ENCODE data around the gene CNKSR3. TPM values are rescaled to one million over a fixed set of nuclear protein-coding genes. Genes with fewer than 3 reads are reported as not detected.

Gene CNKSR3
- total RNA-seq, 1 donor from 2014 or later: 11.8 TPM

- Histone ChIP-seq H3K27ac (no peak overlapping the region), H3K27me3 (no peaks in the 10 kb centered on the region), H3K4me1 (peaks cover 16% of the 10 kb centered on the region), H3K36me3 (no peaks in the 10 kb centered on the region), H3K4me3 (no peak overlapping the region), H3K9me3 (no peaks in the 10 kb centered on the region)
- DNase-seq (no peak), ATAC-seq (no peak)
- no peak for TF ChIP-seq CTCF (IDR thresholded peaks at IDR 0.05)
- intact Hi-C loops (cut with DNase I): no loop called here
These were observed 30.5 kb downstream of the CNKSR3 start for GRCh38 chr6:154479771-154480639.

GRCh38 chr6:154479351-154479769 is 31.1 kb downstream of the CNKSR3 start:
- Histone ChIP-seq H3K27me3 (no peaks in the 10 kb centered on the region), H3K4me3 (no peak overlapping the region), H3K27ac (no peak overlapping the region), H3K4me1 (peaks cover 16% of the 10 kb centered on the region), H3K9me3 (no peaks in the 10 kb centered on the region), H3K36me3 (no peaks in the 10 kb centered on the region)
- ATAC-seq (no peak), DNase-seq (no peak)
- intact Hi-C loops (cut with DNase I): no loop called here
- no peak for TF ChIP-seq CTCF (IDR thresholded peaks at IDR 0.05)

- Histone ChIP-seq H3K27me3 (no peaks in the 10 kb centered on the region), H3K4me1 (peaks cover 16% of the 10 kb centered on the region), H3K9me3 (no peaks in the 10 kb centered on the region), H3K4me3 (no peak overlapping the region), H3K27ac (no peak overlapping the region), H3K36me3 (no peaks in the 10 kb centered on the region)
- intact Hi-C loops (cut with DNase I): no loop called here
- TF ChIP-seq CTCF (IDR thresholded peaks at IDR 0.05): no peak
- no peak for DNase-seq
- ATAC-seq: no peak
These were observed 31.8 kb downstream of the CNKSR3 start for GRCh38 chr6:154478701-154479060.

- Histone ChIP-seq H3K27me3 (no peaks in the 10 kb centered on the region), H3K4me3 (no peak overlapping the region), H3K4me1 (peaks cover 14% of the 10 kb centered on the region), H3K9me3 (no peaks in the 10 kb centered on the region), H3K27ac (no peak overlapping the region), H3K36me3 (no peaks in the 10 kb centered on the region)
- peak; percentile 86 for DNase-seq
- peak; percentile 92 for ATAC-seq
- no peak for TF ChIP-seq CTCF (IDR thresholded peaks at IDR 0.05)
- intact Hi-C loops (cut with DNase I): no loop called here
These were observed 32.3 kb downstream of the CNKSR3 start for GRCh38 chr6:154478021-154478700.

- TF ChIP-seq CTCF (IDR thresholded peaks at IDR 0.05): no peak
- intact Hi-C loops (cut with DNase I): no loop called here
- Histone ChIP-seq H3K4me3 (no peak overlapping the region), H3K36me3 (no peaks in the 10 kb centered on the region), H3K9me3 (no peaks in the 10 kb centered on the region), H3K27me3 (no peaks in the 10 kb centered on the region), H3K27ac (no peak overlapping the region), H3K4me1 (peaks cover 6% of the 10 kb centered on the region)
- ATAC-seq (no peak), DNase-seq (no peak)
These were observed 34.0 kb downstream of the CNKSR3 start for GRCh38 chr6:154476494-154476893.
